ENCODE results near the gene TIMM44. TPM values are rescaled to one million over a fixed set of nuclear protein-coding genes. Genes with fewer than 3 reads are reported as not detected.

TIMM44 gene
- total and polyA plus RNA-seq, 7 experiments from 2014 or later = 16.7 to 97.6 (median 67.5) TPM

DNA sequence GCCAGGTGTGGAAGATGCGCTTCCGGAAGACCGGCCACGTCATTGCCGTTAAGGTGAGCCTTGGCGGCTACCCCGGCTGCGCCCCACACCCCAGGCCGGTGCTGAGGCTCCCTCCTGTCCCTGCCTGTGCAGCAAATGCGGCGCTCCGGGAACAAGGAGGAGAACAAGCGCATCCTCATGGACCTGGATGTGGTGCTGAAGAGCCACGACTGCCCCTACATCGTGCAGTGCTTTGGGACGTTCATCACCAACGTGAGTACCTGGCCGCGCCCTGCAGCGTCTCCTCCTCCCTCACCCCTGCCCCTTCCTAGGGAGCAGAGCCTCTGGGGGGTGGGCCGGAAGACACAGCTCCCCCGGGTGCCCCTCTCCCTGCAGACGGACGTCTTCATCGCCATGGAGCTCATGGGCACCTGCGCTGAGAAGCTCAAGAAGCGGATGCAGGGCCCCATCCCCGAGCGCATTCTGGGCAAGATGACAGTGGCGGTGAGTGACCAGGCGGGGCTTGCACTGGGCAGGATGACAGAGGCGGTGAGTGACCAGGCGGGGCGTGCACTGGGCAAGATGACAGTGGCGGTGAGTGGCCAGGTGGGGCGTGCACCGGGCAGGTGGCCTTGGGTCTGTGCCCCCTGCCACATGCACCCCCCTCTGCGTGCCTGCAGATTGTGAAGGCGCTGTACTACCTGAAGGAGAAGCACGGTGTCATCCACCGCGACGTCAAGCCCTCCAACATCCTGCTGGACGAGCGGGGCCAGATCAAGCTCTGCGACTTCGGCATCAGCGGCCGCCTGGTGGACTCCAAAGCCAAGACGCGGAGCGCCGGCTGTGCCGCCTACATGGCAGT is 32.9 kb downstream of the TIMM44 start:
- Histone ChIP-seq H3K4me1 (ENCODE audit: control insufficient read depth in 2 of 2, insufficient read depth in 2 of 2, low read length in 2 of 2) (peaks cover 1 to 3% of the 10 kb centered on the region in 2 donors), H3K4me3 (ENCODE audit: low read length) (no peak overlapping the region), H3K9me3 (ENCODE audit: control insufficient read depth in 2 of 3, low read length in 3 of 3) (no peaks in the 10 kb centered on the region), H3K36me3 (ENCODE audit: control insufficient read depth in 2 of 3, insufficient read depth in 3 of 3, low read length in 3 of 3) (peaks cover 0 to 59% (median 4%) of the 10 kb centered on the region in 3 experiments), H3K27me3 (ENCODE audit: control insufficient read depth in 2 of 2, insufficient read depth in 2 of 2, low read length in 2 of 2) (peaks cover 0 to 3% of the 10 kb centered on the region in 2 donors), H3K27ac (ENCODE audit: low read depth, low read length) (no peak overlapping the region)
- peaks cover 0 to under 1% (median 0%) of the 10 kb centered on the region in 11 donors for H3K9me3 Mint-ChIP-seq
- no peak for ATAC-seq
- peaks cover 4 to 22% (median 10%) of the 10 kb centered on the region in 5 donors for H3K36me3 Mint-ChIP-seq
- intact Hi-C loops (cut with micrococcal nuclease) = loop anchor here in 1 of 2 donors (10.0 kb wide), 1 partner anchor 1796 kb away; the partner anchor contains the start of gene RFX2
- CTCF ChIA-PET = interaction anchor here (0.5 to 0.6 kb wide), 2 partner anchors 11 to 85 kb away, joined by 3 to 7 read pairs; no protein-coding TSS in a partner anchor
- DNase-seq = no peak
- no peak overlapping the region for H3K4me3 Mint-ChIP-seq
- H3K4me1 Mint-ChIP-seq = peaks cover 2 to 24% (median 12%) of the 10 kb centered on the region in 7 donors
- no peak overlapping the region for H3K27ac Mint-ChIP-seq
- peaks cover 0 to 11% (median 3%) of the 10 kb centered on the region in 5 donors for H3K27me3 Mint-ChIP-seq
- POLR2A ChIA-PET = no interaction called here

DNA sequence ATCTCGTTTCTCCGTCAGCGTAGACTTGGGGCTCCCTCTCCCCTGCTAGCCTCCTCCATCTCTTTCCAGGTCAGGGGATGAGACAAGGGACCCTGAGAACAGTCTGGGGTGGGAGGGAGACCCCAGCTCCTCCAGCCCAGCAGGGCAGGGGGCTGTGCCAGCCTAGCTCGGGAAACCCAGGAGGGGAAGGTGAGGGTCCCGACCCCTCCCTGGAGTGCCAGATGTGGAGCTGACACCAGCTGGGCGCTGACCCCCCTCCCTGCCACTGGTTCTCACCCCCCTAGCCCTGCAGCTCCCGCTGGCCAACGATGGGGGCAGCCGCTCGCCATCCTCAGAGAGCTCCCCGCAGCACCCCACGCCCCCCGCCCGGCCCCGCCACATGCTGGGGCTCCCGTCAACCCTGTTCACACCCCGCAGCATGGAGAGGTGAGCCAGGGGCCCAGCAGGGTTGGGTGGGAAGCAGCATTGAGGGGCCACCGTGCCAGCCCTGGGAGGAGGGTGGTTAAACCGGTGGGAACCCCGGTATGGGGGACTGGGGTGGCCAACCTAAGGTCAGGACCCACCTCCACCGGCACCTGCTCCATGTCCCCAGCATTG is 33.9 kb downstream of the TIMM44 start:
- peaks cover 0 to 4% (median 0%) of the 10 kb centered on the region in 5 donors for H3K27me3 Mint-ChIP-seq
- H3K4me3 ChIP-seq (ENCODE audit: low read length) = no peak overlapping the region
- peaks cover 0 to 2% (median 0%) of the 10 kb centered on the region in 11 donors for H3K9me3 Mint-ChIP-seq
- intact Hi-C loops (cut with micrococcal nuclease) = loop anchor here in 1 of 2 donors (10.0 kb wide), 1 partner anchor 1795 kb away; the partner anchor contains the start of gene RFX2
- H3K27ac ChIP-seq (ENCODE audit: low read depth, low read length) = no peak overlapping the region
- H3K4me3 Mint-ChIP-seq = no peak overlapping the region
- peaks cover 12 to 31% (median 20%) of the 10 kb centered on the region in 7 donors for H3K4me1 Mint-ChIP-seq
- H3K9me3 ChIP-seq (ENCODE audit: control insufficient read depth in 2 of 3, low read length in 3 of 3) = no peaks in the 10 kb centered on the region
- ATAC-seq (no peak), DNase-seq (no peak)
- H3K36me3 Mint-ChIP-seq = peaks cover 5 to 29% (median 10%) of the 10 kb centered on the region in 5 donors
- no peak overlapping the region for H3K27ac Mint-ChIP-seq
- ChIA-PET CTCF (no interaction called here), POLR2A (no interaction called here)
- peaks cover 11 to 12% of the 10 kb centered on the region in 2 donors for H3K4me1 ChIP-seq (ENCODE audit: control insufficient read depth in 2 of 2, insufficient read depth in 2 of 2, low read length in 2 of 2)
- peaks cover 0 to 63% (median 4%) of the 10 kb centered on the region in 3 experiments for H3K36me3 ChIP-seq (ENCODE audit: control insufficient read depth in 2 of 3, insufficient read depth in 3 of 3, low read length in 3 of 3)
- H3K27me3 ChIP-seq (ENCODE audit: control insufficient read depth in 2 of 2, insufficient read depth in 2 of 2, low read length in 2 of 2) = no peaks in the 10 kb centered on the region

DNA sequence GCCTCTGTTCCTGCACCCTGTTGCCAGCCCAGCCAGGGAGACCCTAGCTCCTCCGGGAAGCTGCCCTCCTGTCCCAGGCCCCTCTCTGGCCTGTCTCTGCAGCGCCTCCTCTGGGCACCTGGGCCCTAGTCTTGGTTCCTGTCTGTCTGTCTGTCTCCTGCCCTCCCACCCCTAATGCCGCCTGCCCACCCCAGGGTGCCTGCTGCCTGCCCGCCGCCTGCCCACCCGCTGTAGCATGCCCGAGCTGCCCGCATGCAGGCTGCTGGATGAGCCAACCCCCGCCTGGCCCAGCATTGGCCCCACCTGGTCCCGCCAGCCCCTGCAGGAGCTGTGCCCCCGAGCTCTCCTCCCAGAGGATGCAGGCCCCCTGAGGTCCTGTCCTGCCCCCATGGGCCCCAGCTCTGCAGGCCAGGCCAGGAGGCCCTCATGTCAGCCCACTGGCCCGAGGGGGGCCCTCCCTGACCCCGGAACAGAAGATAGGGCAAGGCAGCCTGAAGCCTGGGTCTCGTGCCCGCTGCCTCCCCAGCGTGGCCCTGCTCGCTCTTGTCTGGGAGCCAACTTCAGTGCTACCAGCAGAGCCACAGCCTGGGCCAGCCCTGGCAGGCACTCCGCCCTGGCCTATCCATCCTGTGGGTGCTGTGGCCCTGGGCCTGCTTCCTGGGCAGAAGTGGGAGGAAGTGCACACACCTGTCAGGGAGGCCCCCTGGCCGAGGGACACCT is 34.6 kb downstream of the TIMM44 start:
- H3K36me3 ChIP-seq (ENCODE audit: control insufficient read depth in 2 of 3, insufficient read depth in 3 of 3, low read length in 3 of 3) = peaks cover 0 to 63% (median 4%) of the 10 kb centered on the region in 3 experiments
- CTCF ChIA-PET = interaction anchor here (1.3 kb wide), 1 partner anchor 9 kb away, joined by 3 read pairs; no protein-coding TSS in a partner anchor
- intact Hi-C loops (cut with micrococcal nuclease) = no loop called here
- Mint-ChIP-seq H3K27me3 (no peaks in the 10 kb centered on the region), H3K4me1 (peaks cover 12 to 33% (median 21%) of the 10 kb centered on the region in 7 donors), H3K4me3 (no peak overlapping the region), H3K36me3 (peaks cover 5 to 29% (median 11%) of the 10 kb centered on the region in 5 donors), H3K9me3 (peaks cover 0 to 2% (median 0%) of the 10 kb centered on the region in 11 donors), H3K27ac (no peak overlapping the region)
- no peaks in the 10 kb centered on the region for H3K27me3 ChIP-seq (ENCODE audit: control insufficient read depth in 2 of 2, insufficient read depth in 2 of 2, low read length in 2 of 2)
- no peak for DNase-seq
- H3K4me3 ChIP-seq (ENCODE audit: low read length) = no peak overlapping the region
- no peak for ATAC-seq
- POLR2A ChIA-PET = interaction anchor here (0.6 to 1.6 kb wide), 2 partner anchors 11 to 19 kb away, joined by 4 to 8 read pairs; partner anchors contain the start of gene SNAPC2
- peaks cover 15 to 17% of the 10 kb centered on the region in 2 donors for H3K4me1 ChIP-seq (ENCODE audit: control insufficient read depth in 2 of 2, insufficient read depth in 2 of 2, low read length in 2 of 2)
- no peaks in the 10 kb centered on the region for H3K9me3 ChIP-seq (ENCODE audit: control insufficient read depth in 2 of 3, low read length in 3 of 3)
- H3K27ac ChIP-seq (ENCODE audit: low read depth, low read length) = no peak overlapping the region

DNA sequence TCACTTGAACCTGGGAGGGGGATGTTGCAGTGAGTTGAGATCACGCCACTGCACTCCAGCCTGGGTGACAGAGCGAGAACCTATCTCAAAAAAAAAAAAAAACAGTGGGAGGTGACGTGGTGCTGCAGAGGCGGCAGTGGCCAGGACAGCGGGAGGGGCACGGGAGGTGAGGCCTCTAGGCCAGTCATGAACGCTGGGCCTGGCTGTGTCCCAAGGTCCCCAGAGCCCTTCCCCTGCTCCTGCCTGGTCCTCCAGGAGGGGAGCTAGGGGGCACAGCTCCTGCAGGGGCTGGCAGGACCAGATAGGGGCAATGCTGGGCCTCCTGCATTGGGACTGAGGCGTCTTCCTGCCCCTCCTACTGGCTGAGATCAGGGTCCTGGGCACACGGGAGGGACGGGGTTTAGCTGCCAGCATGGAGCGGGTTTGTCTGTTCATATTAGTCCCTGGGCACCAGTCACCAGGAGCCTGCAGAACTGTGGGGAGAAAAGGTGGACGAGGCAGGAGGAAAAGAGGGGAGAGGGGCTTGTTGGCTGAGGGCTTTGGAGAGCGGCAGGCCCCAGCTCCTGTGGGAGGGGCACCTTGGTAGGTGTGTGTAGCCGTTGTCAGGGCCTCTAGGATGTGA is 35.3 kb downstream of the TIMM44 start:
- Histone ChIP-seq H3K27ac (ENCODE audit: low read depth, low read length) (no peak overlapping the region), H3K36me3 (ENCODE audit: control insufficient read depth in 2 of 3, insufficient read depth in 3 of 3, low read length in 3 of 3) (peaks cover 0 to 62% (median 4%) of the 10 kb centered on the region in 3 experiments), H3K9me3 (ENCODE audit: control insufficient read depth in 2 of 3, low read length in 3 of 3) (no peaks in the 10 kb centered on the region), H3K4me3 (ENCODE audit: low read length) (no peak overlapping the region), H3K27me3 (ENCODE audit: control insufficient read depth in 2 of 2, insufficient read depth in 2 of 2, low read length in 2 of 2) (no peaks in the 10 kb centered on the region), H3K4me1 (ENCODE audit: control insufficient read depth in 2 of 2, insufficient read depth in 2 of 2, low read length in 2 of 2) (peaks cover 15 to 17% of the 10 kb centered on the region in 2 donors)
- DNase-seq = no peak
- ATAC-seq = no peak
- Mint-ChIP-seq H3K36me3 (peaks cover 5 to 29% (median 12%) of the 10 kb centered on the region in 5 donors), H3K27me3 (peaks cover 0 to 3% (median 0%) of the 10 kb centered on the region in 5 donors), H3K9me3 (peaks cover 0 to 5% (median 0%) of the 10 kb centered on the region in 11 donors), H3K4me1 (peaks cover 12 to 33% (median 25%) of the 10 kb centered on the region in 7 donors), H3K4me3 (peak overlapping the region in 1 of 10 donors; percentile 23), H3K27ac (no peak overlapping the region)
- intact Hi-C loops (cut with micrococcal nuclease) = no loop called here
- POLR2A ChIA-PET = interaction anchor here (0.6 to 1.6 kb wide), 3 partner anchors 12 to 247 kb away, joined by 3 to 8 read pairs (median 4); partner anchors contain the start of gene SNAPC2
- CTCF ChIA-PET = interaction anchor here (1.3 kb wide), 1 partner anchor 10 kb away, joined by 3 read pairs; no protein-coding TSS in a partner anchor

DNA sequence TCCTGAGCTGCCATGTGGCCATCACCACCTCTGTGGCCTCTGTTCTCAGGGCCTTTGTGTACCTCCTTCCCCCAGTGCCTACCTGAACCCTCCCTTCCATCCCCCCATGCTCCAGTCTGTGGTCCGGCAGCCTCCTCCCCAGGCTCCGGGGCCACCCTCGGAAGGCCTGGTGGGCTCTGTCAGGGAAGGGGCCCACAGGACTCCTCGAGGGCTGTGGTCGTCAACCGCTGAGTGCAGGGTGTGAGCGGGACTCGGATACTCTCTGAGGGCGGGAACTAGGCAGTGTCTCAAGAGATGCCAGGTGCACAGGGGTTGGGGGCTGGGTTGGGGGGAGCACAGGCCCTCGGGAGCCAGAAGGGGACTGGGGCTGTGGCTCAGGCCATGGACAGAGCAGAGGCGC is 35.9 kb downstream of the TIMM44 start:
- peaks cover 0 to 56% (median 4%) of the 10 kb centered on the region in 3 experiments for H3K36me3 ChIP-seq (ENCODE audit: control insufficient read depth in 2 of 3, insufficient read depth in 3 of 3, low read length in 3 of 3)

More for the DNA sequence above, 35.9 kb downstream of the TIMM44 start:
- Histone ChIP-seq H3K27ac (ENCODE audit: low read depth, low read length) (no peak overlapping the region), H3K9me3 (ENCODE audit: control insufficient read depth in 2 of 3, low read length in 3 of 3) (no peaks in the 10 kb centered on the region), H3K4me3 (ENCODE audit: low read length) (no peak overlapping the region), H3K4me1 (ENCODE audit: control insufficient read depth in 2 of 2, insufficient read depth in 2 of 2, low read length in 2 of 2) (peaks cover 19 to 22% of the 10 kb centered on the region in 2 donors), H3K27me3 (ENCODE audit: control insufficient read depth in 2 of 2, insufficient read depth in 2 of 2, low read length in 2 of 2) (no peaks in the 10 kb centered on the region)
- DNase-seq (no peak), ATAC-seq (no peak)
- CTCF ChIA-PET = interaction anchor here (1.3 kb wide), 1 partner anchor 10 kb away, joined by 3 read pairs; no protein-coding TSS in a partner anchor
- H3K9me3 Mint-ChIP-seq = peaks cover 0 to 8% (median 0%) of the 10 kb centered on the region in 11 donors
- H3K27me3 Mint-ChIP-seq = peaks cover 0 to 3% (median 0%) of the 10 kb centered on the region in 5 donors
- H3K27ac Mint-ChIP-seq = no peak overlapping the region
- H3K36me3 Mint-ChIP-seq = peaks cover 0 to 24% (median 7%) of the 10 kb centered on the region in 5 donors
- H3K4me1 Mint-ChIP-seq = peaks cover 12 to 35% (median 26%) of the 10 kb centered on the region in 7 donors
- peak overlapping the region in 1 of 10 donors; percentile 23 for H3K4me3 Mint-ChIP-seq
- POLR2A ChIA-PET = interaction anchor here (0.7 to 1.6 kb wide), 2 partner anchors 13 to 247 kb away, joined by 3 to 8 read pairs; partner anchors contain the start of gene SNAPC2
- intact Hi-C loops (cut with micrococcal nuclease) = no loop called here
